Measurements from ENCODE around the gene ELOVL6.

DNA sequence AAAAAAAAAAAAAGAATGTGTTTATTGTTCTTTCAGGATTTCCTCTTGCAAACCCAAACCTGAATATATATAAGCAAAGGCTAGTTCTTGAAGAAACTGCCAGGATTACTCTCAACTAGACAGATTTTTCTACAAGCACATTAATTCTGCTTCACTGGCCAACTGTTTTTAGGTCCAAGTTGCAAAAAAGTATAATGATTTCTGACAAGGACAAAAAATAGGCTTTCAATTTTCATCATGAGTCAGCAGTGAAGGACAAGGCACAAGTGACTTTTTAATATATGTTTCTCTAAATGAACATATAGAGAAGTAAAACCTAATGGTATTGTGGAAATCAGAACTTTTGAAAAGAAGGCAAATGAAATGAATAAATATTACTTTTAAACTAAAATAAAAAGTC, 73.7 kb downstream of the ELOVL6 start:
- TF ChIP-seq, protein P1, sequence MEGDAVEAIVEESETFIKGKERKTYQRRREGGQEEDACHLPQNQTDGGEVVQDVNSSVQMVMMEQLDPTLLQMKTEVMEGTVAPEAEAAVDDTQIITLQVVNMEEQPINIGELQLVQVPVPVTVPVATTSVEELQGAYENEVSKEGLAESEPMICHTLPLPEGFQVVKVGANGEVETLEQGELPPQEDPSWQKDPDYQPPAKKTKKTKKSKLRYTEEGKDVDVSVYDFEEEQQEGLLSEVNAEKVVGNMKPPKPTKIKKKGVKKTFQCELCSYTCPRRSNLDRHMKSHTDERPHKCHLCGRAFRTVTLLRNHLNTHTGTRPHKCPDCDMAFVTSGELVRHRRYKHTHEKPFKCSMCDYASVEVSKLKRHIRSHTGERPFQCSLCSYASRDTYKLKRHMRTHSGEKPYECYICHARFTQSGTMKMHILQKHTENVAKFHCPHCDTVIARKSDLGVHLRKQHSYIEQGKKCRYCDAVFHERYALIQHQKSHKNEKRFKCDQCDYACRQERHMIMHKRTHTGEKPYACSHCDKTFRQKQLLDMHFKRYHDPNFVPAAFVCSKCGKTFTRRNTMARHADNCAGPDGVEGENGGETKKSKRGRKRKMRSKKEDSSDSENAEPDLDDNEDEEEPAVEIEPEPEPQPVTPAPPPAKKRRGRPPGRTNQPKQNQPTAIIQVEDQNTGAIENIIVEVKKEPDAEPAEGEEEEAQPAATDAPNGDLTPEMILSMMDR (IDR thresholded peaks at IDR 0.05), result no peak
- TF ChIP-seq POLR2A (IDR thresholded peaks at IDR 0.05), result no peak
